TTC549 (cell line): ENCODE measurements around the gene CTXN2.

Experiments used
- FAIRE-seq: peaks from 2 replicates; lab custom pipeline; 2012; peaks lifted over from hg19 to GRCh38; lab: Jason Lieb, UNC

The CTXN2 gene

DNA sequence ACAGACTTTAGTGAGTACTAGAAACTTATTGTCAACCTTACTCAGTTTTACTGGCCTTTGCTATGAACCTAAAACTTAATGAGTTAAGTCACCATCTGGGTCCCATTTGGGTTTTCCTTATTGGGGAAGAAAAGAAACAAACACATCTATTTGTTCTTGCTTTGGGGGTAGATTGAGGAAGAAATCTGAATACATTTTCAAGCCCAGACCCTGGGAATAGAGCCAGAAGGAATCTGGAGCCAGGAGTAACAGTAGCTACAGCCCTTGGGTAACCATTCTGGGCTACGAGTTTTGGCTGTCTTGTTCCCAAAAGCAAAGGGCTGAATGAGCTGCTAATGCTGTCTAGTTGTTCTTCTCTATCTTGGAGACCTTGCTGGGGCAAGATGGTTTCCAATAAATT, 31.2 kb downstream of the CTXN2 start:
- FAIRE-seq: no peak

DNA sequence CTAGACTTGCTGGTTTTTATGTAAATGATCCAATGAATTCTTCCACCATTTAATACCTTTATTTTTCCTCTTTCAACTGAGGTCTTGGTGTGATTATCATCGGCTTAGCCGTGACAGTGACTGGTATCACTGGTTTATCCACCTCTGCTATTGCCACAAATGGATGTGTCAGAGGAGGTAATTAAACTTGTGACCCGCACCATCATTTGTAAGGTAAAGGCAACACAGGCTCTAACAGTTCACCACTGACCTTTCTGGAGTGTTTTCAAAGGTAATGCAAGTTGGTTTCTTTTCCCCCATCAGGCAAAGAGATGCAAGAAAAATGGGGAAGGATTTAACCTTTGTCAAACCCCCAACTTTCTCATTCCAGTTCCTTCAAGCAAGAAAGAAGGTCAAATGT, 34.3 kb downstream of the CTXN2 start:
- no peak for FAIRE-seq

- no peak for FAIRE-seq
Measured at GRCh38 chr15:48230498-48230897, 39.0 kb downstream of the CTXN2 start.

DNA sequence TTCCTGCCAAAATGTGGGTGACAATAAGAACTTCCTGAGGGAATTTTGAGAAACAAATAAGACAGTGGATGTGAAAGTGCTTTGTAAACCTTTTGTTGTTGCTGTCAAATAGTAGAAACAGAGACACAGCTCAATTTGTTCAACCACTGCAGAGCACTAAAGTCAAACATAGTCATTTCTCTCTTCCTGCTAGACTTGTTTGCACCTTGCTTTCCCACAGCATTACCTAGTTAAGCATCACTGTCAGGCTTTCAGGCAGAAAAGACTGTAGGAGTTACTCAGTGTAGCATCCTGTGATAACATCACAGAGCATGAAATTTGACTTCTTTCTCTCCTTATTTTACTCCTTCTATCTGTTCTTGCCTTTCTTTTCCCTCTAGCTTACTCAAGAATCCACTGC, 41.8 kb downstream of the CTXN2 start:
- FAIRE-seq: no peak

GRCh38 chr15:48239334-48239733, 47.9 kb downstream of the CTXN2 start:
- no peak for FAIRE-seq

DNA sequence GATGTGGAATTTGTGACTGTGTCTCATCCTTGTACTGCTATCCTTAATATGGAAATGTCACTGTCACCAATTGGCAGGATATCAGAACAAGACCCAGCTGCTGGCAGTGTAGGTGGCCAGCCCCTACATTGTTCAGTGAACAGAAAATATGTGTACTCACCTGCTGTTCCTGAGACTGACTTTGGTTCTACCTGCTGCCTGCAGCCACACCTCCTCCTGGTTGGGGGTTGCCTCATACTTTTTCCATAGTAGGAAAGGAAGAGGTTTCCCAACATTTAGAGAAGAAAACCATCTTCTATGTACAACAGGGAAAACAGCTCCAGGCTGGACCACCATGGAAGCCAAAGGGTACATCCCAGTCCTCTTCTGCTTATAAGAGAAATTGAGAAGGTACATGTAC, 50.5 kb downstream of the CTXN2 start:
- no peak for FAIRE-seq

GRCh38 chr15:48242535-48242934, 51.1 kb downstream of the CTXN2 start:
- no peak for FAIRE-seq

DNA sequence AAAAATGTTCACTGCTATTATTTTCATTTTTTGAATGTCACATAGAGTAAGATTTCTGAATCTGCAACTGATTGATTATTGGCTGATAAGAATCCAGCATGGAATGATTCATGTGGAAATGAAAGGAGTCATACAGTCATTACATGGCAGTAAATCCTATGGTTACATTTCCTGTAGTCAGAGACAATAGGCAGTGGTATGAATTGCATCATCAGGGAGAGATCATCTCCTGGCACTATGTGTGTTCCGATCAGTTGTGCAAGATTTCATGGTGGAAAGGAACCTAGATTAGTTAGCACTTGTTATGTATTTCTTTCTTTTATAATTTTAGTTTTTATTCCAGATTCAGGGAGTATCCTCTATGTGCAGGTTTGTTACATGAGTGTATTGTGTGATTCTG, 53.5 kb downstream of the CTXN2 start:
- no peak for FAIRE-seq

DNA sequence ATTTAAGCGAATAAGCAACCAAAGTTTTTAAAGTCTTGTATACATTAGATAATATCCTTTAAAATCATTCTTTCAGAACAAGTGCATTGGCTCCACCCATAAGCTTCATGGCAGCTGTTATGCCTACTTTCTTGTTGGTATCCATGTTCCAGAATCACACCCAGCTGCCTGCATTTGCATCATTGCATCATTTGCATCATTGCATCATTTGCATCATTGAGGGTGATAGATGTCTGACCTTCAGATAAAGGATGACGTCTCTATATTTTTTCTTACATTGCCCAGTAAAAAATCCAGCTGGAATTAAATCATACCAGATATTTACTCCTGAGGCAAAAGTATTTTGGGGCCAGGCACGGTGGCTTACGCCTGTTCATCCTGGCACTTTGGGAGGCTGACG, 56.9 kb downstream of the CTXN2 start:
- no peak for FAIRE-seq

- peak; percentile 26 for FAIRE-seq
Measured at GRCh38 chr15:48250640-48251076, 59.2 kb downstream of the CTXN2 start.

DNA sequence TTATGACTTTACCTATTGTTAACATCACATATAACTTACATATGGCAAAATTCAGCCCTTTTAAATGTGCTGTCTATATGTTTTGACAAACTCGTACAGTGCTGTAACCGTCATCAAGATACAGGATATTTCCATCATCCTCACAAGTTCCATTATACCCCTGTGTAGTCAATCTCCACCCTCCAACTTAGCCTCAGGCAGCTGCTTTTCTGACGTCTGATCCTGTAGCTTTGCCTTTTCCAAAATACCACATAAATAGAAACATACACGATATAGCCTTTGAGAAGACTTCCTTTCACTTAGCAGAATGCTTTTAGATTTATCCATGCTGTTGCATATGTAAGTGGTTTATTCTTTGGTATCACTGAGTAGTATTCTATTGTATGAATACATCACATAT, 61.7 kb downstream of the CTXN2 start:
- no peak for FAIRE-seq
